Measurements from ENCODE around the gene ARFIP2.

The ARFIP2 gene

GRCh38 chr11:6438979-6439571 is 42.1 kb downstream of the ARFIP2 start:
- DNase-seq = peak; percentile 76

- no peak for DNase-seq
These were observed 43.1 kb downstream of the ARFIP2 start for GRCh38 chr11:6437993-6438392.

DNA sequence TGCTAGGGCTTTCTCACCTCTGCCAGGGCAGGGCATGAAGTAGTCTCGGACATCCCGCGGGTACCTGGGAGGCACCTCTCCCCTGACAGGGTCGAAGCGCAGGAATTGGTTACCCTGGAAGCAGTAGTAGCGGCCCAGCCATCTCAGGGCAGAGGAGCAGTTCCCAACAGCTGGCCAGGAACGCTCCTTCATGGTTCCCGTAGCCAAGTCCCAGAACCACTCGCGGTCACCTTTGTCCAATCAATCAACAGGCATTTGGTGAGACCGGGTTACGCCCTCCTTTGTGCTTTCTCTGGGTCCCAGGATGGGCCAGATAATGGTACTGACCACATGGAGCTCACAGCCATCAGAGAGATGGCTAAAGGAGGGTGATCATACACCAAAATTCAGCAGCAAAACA is 43.7 kb downstream of the ARFIP2 start:
- DNase-seq = no peak

GRCh38 chr11:6433998-6434660 is 47.0 kb downstream of the ARFIP2 start:
- no peak for DNase-seq

GRCh38 chr11:6431861-6432260 is 49.3 kb downstream of the ARFIP2 start:
- no peak for DNase-seq

DNA sequence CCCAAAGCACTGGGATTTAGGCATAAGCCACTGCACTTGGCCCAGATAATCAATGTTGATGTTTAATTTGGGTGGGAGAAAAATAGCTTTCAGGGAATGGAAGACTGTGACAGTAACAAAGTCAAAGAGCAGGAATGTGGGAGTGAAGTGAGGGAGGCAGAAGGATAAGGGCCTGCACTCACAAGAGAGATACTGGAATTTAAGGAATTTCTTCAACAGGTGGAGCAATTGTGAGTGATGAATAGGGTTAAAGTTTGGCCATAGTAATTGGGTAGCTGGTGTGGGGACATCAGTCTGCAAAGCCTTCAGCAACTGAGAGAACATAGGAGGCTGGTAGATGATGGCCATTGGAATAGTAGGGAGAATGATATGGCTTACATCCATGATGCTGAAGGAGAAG is 53.6 kb downstream of the ARFIP2 start:
- DNase-seq = no peak

Data from NCI-H1105 treated with DMSO at 0.1 percent for 48 hours (cell line).